GM21390 (cell line): ENCODE measurements around the gene RIN2.
A peak's percentile ranks its signal among the peaks of the same experiment; 100 is the strongest.

Experiments used
- ATAC-seq: cut with Tn5 transposase; IDR thresholded peaks from one replicate; pipeline ENCODE4 v1.9.1; 2021; ENCODE audit not compliant: unreplicated experiment

The RIN2 gene

GRCh38 chr20:19764207-19764606, 6.1 kb downstream of the RIN2 start:
- ATAC-seq: no peak

GRCh38 chr20:19765266-19765665, 7.2 kb downstream of the RIN2 start:
- ATAC-seq: no peak

GRCh38 chr20:19765913-19766312, 7.9 kb downstream of the RIN2 start:
- no peak for ATAC-seq

- no peak for ATAC-seq
Measured at GRCh38 chr20:19767070-19767469, 9.0 kb downstream of the RIN2 start.

- no peak for ATAC-seq
Measured at GRCh38 chr20:19768325-19768842, 10.3 kb downstream of the RIN2 start.

GRCh38 chr20:19769507-19769906, 11.4 kb downstream of the RIN2 start:
- no peak for ATAC-seq

- ATAC-seq: no peak
Measured at GRCh38 chr20:19770375-19770774, 12.3 kb downstream of the RIN2 start.

GRCh38 chr20:19771031-19771430, 13.0 kb downstream of the RIN2 start:
- no peak for ATAC-seq

GRCh38 chr20:19773471-19773870, 15.4 kb downstream of the RIN2 start:
- ATAC-seq: no peak

GRCh38 chr20:19774135-19774933, 16.3 kb downstream of the RIN2 start:
- ATAC-seq: no peak

- ATAC-seq: no peak
Measured at GRCh38 chr20:19775353-19776253, 17.5 kb downstream of the RIN2 start.

GRCh38 chr20:19777315-19777714, 19.3 kb downstream of the RIN2 start:
- ATAC-seq: no peak

GRCh38 chr20:19777981-19778380, 19.9 kb downstream of the RIN2 start:
- ATAC-seq: no peak

- no peak for ATAC-seq
Measured at GRCh38 chr20:19778404-19778803, 20.3 kb downstream of the RIN2 start.

GRCh38 chr20:19779634-19780033, 21.6 kb downstream of the RIN2 start:
- peak; percentile 81 for ATAC-seq

GRCh38 chr20:19780261-19780660, 22.2 kb downstream of the RIN2 start:
- ATAC-seq: no peak

GRCh38 chr20:19781235-19781634, 23.2 kb downstream of the RIN2 start:
- ATAC-seq: no peak

- no peak for ATAC-seq
Measured at GRCh38 chr20:19782669-19783068, 24.6 kb downstream of the RIN2 start.

GRCh38 chr20:19783966-19784401, 25.9 kb downstream of the RIN2 start:
- ATAC-seq: no peak

- ATAC-seq: no peak
Measured at GRCh38 chr20:19784511-19785172, 26.6 kb downstream of the RIN2 start.
